GM20431 (cell line): Measurements from ENCODE around the gene CDADC1.

Experiments used
- in situ Hi-C: fragments of 300-500 bp; cut with MseI, MboI; formaldehyde crosslinking; loops from one replicate; pipeline ENCODE4 v1.15.0; 2020; ENCODE audit warnings: low sequenced_read_pairs; ENCODE audit not compliant: unreplicated experiment

Gene CDADC1

GRCh38 chr13:49342454-49342853 is 94.7 kb downstream of the CDADC1 start:
- in situ Hi-C loops, result no loop called here
